ENCODE results near the gene FAM89B.

Gene FAM89B

DNA sequence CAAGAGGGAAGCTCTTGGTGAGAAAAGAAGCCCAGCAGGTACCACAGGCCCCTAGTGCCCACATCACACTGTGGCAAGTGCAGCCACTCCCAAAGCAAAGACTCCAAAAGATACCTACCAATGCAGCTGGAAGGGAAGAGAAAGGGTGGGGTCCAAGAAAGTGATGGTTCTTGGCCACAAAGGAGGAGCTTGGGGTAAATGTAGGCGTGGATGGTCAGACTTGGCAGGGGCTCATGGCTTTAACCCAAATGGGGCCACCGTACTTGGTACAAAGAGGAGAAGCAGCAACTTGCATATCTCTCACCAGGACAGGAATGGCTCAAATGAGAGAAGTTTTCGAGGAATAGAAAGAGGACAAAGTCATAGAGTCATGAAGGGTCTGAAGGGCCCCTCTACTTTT is 36.9 kb downstream of the FAM89B start:
- Histone ChIP-seq H3K9ac (ENCODE audit: low read length) (no peak overlapping the region), H4K5ac (ENCODE audit: low read length) (no peak overlapping the region), H3K4me3 (ENCODE audit: low read length) (no peak overlapping the region), H3K56ac (ENCODE audit: low read length) (no peak overlapping the region), H3K27me3 (ENCODE audit: insufficient read depth, low read length, poor library complexity) (no peaks in the 10 kb centered on the region), H2AK5ac (ENCODE audit: low read length) (no peak overlapping the region), H3K4ac (ENCODE audit: low read depth, low read length) (no peak overlapping the region), H4K8ac (ENCODE audit: low read depth, low read length) (no peak overlapping the region), H3K4me2 (ENCODE audit: low read length) (no peak overlapping the region), H3K36me3 (ENCODE audit: control insufficient read depth, insufficient read depth, low read length) (no peaks in the 10 kb centered on the region), H3K18ac (ENCODE audit: low read length) (no peak overlapping the region), H2BK120ac (ENCODE audit: low read depth, low read length) (no peak overlapping the region), H3K27ac (ENCODE audit: low read depth, low read length) (no peak overlapping the region), H2BK15ac (replicated peaks; ENCODE audit: low read depth) (no peak overlapping the region), H2BK5ac (ENCODE audit: low read length) (no peak overlapping the region), H3K4me1 (ENCODE audit: control insufficient read depth, low read depth, low read length) (peaks cover 9% of the 10 kb centered on the region), H3K79me2 (ENCODE audit: control insufficient read depth, insufficient read depth, low read length) (peaks cover 6% of the 10 kb centered on the region), H3K23ac (ENCODE audit: low read length) (no peak overlapping the region), H3K79me1 (ENCODE audit: low read length) (peaks cover 16% of the 10 kb centered on the region)
- no peak for DNase-seq
- no CpG with 5 or more reads among the region's 3 CpGs for WGBS (ENCODE audit: extremely low coverage, insufficient coverage, low lambda C conversion rate)

DNA sequence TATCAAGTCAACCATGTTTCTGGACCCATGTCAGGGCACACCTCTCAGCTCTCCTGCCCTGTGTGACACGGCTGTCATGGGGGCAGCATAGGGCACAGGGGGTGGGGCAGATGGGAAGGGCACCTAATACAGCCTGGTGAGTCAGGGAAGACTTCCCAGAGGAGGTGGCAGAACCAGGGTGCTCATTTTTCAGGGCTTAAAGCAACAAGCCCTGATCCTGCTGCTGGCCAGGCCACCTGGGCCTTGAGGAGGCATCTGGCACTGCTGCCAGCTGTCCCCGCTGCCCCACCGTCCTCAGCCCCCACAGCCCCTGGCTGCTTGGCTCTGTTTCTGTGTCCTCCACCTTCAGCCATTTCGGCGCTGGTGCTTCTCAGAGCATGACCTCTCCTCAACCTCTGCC is 37.3 kb downstream of the FAM89B start:
- Histone ChIP-seq H4K8ac (ENCODE audit: low read depth, low read length) (no peak overlapping the region), H3K4ac (ENCODE audit: low read depth, low read length) (no peak overlapping the region), H3K36me3 (ENCODE audit: control insufficient read depth, insufficient read depth, low read length) (no peaks in the 10 kb centered on the region), H2BK120ac (ENCODE audit: low read depth, low read length) (no peak overlapping the region), H3K79me1 (ENCODE audit: low read length) (peaks cover 16% of the 10 kb centered on the region), H3K4me3 (ENCODE audit: low read length) (no peak overlapping the region), H3K79me2 (ENCODE audit: control insufficient read depth, insufficient read depth, low read length) (peaks cover 6% of the 10 kb centered on the region), H2BK5ac (ENCODE audit: low read length) (no peak overlapping the region), H3K56ac (ENCODE audit: low read length) (no peak overlapping the region), H3K27me3 (ENCODE audit: insufficient read depth, low read length, poor library complexity) (no peaks in the 10 kb centered on the region), H4K5ac (ENCODE audit: low read length) (no peak overlapping the region), H2BK15ac (replicated peaks; ENCODE audit: low read depth) (no peak overlapping the region), H3K4me2 (ENCODE audit: low read length) (no peak overlapping the region), H3K4me1 (ENCODE audit: control insufficient read depth, low read depth, low read length) (peaks cover 9% of the 10 kb centered on the region), H3K23ac (ENCODE audit: low read length) (no peak overlapping the region), H3K27ac (ENCODE audit: low read depth, low read length) (no peak overlapping the region), H2AK5ac (ENCODE audit: low read length) (no peak overlapping the region), H3K9ac (ENCODE audit: low read length) (no peak overlapping the region), H3K18ac (ENCODE audit: low read length) (no peak overlapping the region)
- WGBS (ENCODE audit: extremely low coverage, insufficient coverage, low lambda C conversion rate), result no CpG with 5 or more reads among the region's 5 CpGs
- DNase-seq, result no peak

DNA sequence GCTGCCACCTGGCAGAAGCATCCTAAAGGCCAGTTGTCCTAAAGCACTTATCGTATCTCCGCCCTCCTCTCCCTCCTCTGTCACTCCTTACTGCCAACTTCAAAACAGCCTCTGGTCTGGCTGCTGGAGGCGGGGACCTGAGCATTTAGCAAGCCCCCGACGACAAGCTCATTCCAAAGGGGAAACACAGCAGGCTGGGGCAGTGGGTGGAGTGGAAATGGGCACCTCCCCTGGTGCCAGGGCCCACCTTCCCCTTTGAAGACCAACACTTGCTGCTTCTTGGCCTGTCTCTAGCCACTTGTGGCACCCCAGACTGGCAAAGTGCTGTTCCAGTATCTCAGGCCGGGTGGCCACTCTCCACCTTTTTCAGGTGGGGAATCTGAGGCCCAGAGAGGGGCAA is 38.1 kb downstream of the FAM89B start:
- H2BK15ac ChIP-seq (replicated peaks; ENCODE audit: low read depth), result no peak overlapping the region
- H3K27me3 ChIP-seq (ENCODE audit: insufficient read depth, low read length, poor library complexity), result no peaks in the 10 kb centered on the region
- H3K4me2 ChIP-seq (ENCODE audit: low read length), result no peak overlapping the region
- H3K18ac ChIP-seq (ENCODE audit: low read length), result no peak overlapping the region
- peaks cover 9% of the 10 kb centered on the region for H3K4me1 ChIP-seq (ENCODE audit: control insufficient read depth, low read depth, low read length)
- H3K9ac ChIP-seq (ENCODE audit: low read length), result no peak overlapping the region
- H3K79me2 ChIP-seq (ENCODE audit: control insufficient read depth, insufficient read depth, low read length), result peaks cover 6% of the 10 kb centered on the region
- WGBS (ENCODE audit: extremely low coverage, insufficient coverage, low lambda C conversion rate), result no CpG with 5 or more reads among the region's 6 CpGs
- no peak overlapping the region for H3K4ac ChIP-seq (ENCODE audit: low read depth, low read length)
- DNase-seq, result no peak
- no peaks in the 10 kb centered on the region for H3K36me3 ChIP-seq (ENCODE audit: control insufficient read depth, insufficient read depth, low read length)
- no peak overlapping the region for H2AK5ac ChIP-seq (ENCODE audit: low read length)
- no peak overlapping the region for H3K27ac ChIP-seq (ENCODE audit: low read depth, low read length)
- no peak overlapping the region for H3K4me3 ChIP-seq (ENCODE audit: low read length)
- no peak overlapping the region for H3K56ac ChIP-seq (ENCODE audit: low read length)
- H4K5ac ChIP-seq (ENCODE audit: low read length), result no peak overlapping the region
- no peak overlapping the region for H3K23ac ChIP-seq (ENCODE audit: low read length)
- no peak overlapping the region for H2BK5ac ChIP-seq (ENCODE audit: low read length)
- H3K79me1 ChIP-seq (ENCODE audit: low read length), result peaks cover 16% of the 10 kb centered on the region
- H4K8ac ChIP-seq (ENCODE audit: low read depth, low read length), result no peak overlapping the region
- H2BK120ac ChIP-seq (ENCODE audit: low read depth, low read length), result no peak overlapping the region

DNA sequence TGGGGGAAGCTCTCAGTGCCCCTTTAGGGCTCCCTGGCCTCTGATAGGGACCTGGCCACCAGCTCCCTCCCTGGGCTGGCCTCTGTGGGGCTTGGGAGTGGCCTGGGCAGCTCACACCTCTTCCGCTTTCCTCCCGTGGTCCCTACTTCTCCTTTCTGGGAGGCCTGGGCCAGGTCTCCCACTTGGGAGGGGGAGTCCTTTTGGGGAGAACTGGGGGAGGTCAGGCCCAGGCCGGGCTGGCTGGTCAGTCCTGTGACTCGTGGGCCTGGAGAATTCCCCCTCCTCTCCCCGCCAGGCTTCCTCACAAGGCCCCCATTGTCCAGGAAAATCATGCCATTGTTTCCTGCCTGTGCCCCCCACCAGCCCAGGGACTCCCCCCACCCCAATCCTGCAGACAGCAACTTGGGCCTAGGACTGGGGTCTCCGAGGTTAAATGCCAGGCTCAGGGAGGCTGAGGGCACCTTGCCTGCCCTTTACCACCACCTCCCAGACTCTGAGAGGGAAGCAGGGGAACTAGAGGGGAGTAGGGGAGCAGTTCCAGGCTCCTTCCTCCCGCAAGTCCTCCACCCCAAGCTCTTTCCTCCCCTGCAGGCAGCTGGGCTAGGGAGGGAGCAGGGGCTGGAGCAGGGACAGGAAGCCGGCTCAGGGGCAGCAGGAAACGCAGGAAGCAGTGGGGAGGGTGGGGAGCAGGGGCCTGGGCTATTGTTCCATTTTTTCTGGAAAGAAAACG is 38.9 kb downstream of the FAM89B start:
- H3K36me3 ChIP-seq (ENCODE audit: control insufficient read depth, insufficient read depth, low read length), result no peaks in the 10 kb centered on the region
- H3K4ac ChIP-seq (ENCODE audit: low read depth, low read length), result no peak overlapping the region
- H3K79me2 ChIP-seq (ENCODE audit: control insufficient read depth, insufficient read depth, low read length), result peaks cover 7% of the 10 kb centered on the region
- H2BK120ac ChIP-seq (ENCODE audit: low read depth, low read length), result no peak overlapping the region
- no peak overlapping the region for H4K5ac ChIP-seq (ENCODE audit: low read length)
- no peak overlapping the region for H2AK5ac ChIP-seq (ENCODE audit: low read length)
- no peak overlapping the region for H4K8ac ChIP-seq (ENCODE audit: low read depth, low read length)
- H3K79me1 ChIP-seq (ENCODE audit: low read length), result peaks cover 17% of the 10 kb centered on the region
- peak overlapping the region; percentile 70 for H3K56ac ChIP-seq (ENCODE audit: low read length)
- no peak overlapping the region for H3K23ac ChIP-seq (ENCODE audit: low read length)
- no peaks in the 10 kb centered on the region for H3K27me3 ChIP-seq (ENCODE audit: insufficient read depth, low read length, poor library complexity)
- no peak overlapping the region for H2BK5ac ChIP-seq (ENCODE audit: low read length)
- no peak overlapping the region for H2BK15ac ChIP-seq (replicated peaks; ENCODE audit: low read depth)
- H3K4me2 ChIP-seq (ENCODE audit: low read length), result no peak overlapping the region
- H3K18ac ChIP-seq (ENCODE audit: low read length), result no peak overlapping the region
- DNase-seq, result peak; percentile 55
- H3K4me3 ChIP-seq (ENCODE audit: low read length), result no peak overlapping the region
- WGBS (ENCODE audit: extremely low coverage, insufficient coverage, low lambda C conversion rate), result no CpG with 5 or more reads among the region's 10 CpGs
- peak overlapping the region; percentile 41 for H3K9ac ChIP-seq (ENCODE audit: low read length)
- H3K27ac ChIP-seq (ENCODE audit: low read depth, low read length), result no peak overlapping the region
- peaks cover 9% of the 10 kb centered on the region for H3K4me1 ChIP-seq (ENCODE audit: control insufficient read depth, low read depth, low read length)

DNA sequence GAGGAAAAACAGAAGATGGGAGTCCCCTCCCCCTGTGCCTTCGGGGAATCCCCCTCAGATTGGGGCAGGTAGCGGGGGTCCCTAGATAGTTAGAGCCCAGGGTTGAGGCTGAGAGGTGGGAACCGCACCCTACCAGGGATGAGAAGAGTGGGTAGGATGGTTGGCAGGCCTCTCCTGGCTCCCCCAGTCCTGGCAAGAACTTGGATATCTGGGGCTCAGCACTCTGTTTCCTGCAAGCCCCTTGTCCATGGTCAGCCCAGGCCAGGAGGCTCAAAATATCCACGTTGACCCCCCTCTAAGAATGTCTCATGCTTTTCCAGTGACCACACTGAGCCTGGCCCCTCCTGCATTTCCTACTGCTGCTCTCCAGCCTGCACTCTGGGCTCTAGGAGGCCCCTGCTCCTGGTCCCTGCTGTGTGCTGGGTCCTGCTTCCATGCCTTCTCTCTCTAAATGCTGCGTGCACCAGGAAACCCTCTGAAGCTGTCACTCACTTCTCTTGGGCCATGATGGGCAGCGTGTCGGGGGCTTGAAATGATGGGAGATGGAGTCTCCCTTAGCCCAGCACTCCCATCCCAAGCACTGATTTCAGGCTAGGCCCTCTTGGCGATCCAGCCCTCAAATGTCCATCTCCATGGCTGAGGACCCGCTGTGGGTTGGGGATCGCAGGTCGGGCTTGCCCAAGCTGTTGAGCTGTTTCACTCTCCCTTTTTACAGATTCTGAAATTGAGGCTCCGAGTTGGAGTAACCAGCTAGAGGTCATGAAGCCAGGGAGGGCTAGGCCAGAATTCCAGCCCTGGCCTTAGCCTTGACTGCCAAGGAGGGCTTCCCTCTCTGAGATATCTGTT is 39.6 kb downstream of the FAM89B start:
- Histone ChIP-seq H3K79me2 (ENCODE audit: control insufficient read depth, insufficient read depth, low read length) (peaks cover 14% of the 10 kb centered on the region), H4K5ac (ENCODE audit: low read length) (no peak overlapping the region), H3K18ac (ENCODE audit: low read length) (no peak overlapping the region), H2AK5ac (ENCODE audit: low read length) (no peak overlapping the region), H3K36me3 (ENCODE audit: control insufficient read depth, insufficient read depth, low read length) (no peaks in the 10 kb centered on the region), H3K27ac (ENCODE audit: low read depth, low read length) (no peak overlapping the region), H4K8ac (ENCODE audit: low read depth, low read length) (no peak overlapping the region), H3K9ac (ENCODE audit: low read length) (peak overlapping the region; percentile 41), H3K4me1 (ENCODE audit: control insufficient read depth, low read depth, low read length) (peaks cover 11% of the 10 kb centered on the region), H3K4me3 (ENCODE audit: low read length) (no peak overlapping the region), H3K79me1 (ENCODE audit: low read length) (peaks cover 25% of the 10 kb centered on the region), H2BK120ac (ENCODE audit: low read depth, low read length) (no peak overlapping the region), H3K4me2 (ENCODE audit: low read length) (no peak overlapping the region), H2BK5ac (ENCODE audit: low read length) (no peak overlapping the region), H3K4ac (ENCODE audit: low read depth, low read length) (no peak overlapping the region), H3K27me3 (ENCODE audit: insufficient read depth, low read length, poor library complexity) (no peaks in the 10 kb centered on the region), H3K23ac (ENCODE audit: low read length) (no peak overlapping the region), H2BK15ac (replicated peaks; ENCODE audit: low read depth) (no peak overlapping the region), H3K56ac (ENCODE audit: low read length) (peak overlapping the region; percentile 70)
- WGBS (ENCODE audit: extremely low coverage, insufficient coverage, low lambda C conversion rate), result no CpG with 5 or more reads among the region's 12 CpGs
- DNase-seq, result peak; percentile 36
